Measurements from ENCODE around the gene PRKN. TPM values are rescaled to one million over a fixed set of nuclear protein-coding genes. Genes with fewer than 3 reads are reported as not detected.

The PRKN gene
- total and polyA plus RNA-seq, 9 of the 15 experiments (the other 6 are each of a cell fraction or from before 2014, with no cell fraction given), result 0.03 to 0.96 (median 0.15) TPM; not detected in 2

DNA sequence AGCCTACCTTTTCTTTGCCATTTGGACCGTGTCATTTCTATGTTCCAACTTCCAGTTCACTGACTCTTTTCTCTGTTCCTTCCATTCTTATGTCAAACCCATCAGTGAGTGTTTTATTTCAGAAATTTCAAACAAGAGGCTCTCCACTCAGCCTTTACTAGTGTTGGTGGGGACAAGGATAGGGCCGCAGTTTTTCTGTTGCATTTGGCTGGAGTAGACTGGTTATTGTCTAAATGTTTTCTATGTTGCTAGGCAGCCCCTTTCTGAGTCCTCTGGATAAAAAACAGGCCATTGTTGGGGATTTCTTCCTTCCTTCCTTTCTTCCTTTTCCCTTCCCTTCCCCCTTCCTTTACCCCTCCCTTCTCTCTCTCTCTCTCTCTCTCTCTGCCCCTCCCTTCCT lies 288.6 kb downstream of the PRKN start:
- BruUV-seq (replicated peaks), result no TSS peak
- in situ Hi-C loops (cut with MboI), result no loop called here
- 0% methylated on average over 2 of the region's 2 CpGs for WGBS (ENCODE audit: insufficient coverage, low coverage, missing lambda C conversion rate)
- H3K4me1 ChIP-seq (replicated peaks in 1 of 2; ENCODE audit: control insufficient read depth in 2 of 2, insufficient read depth in 2 of 2, low read length in 2 of 2), result no peaks in the 10 kb centered on the region
- DNase-seq (ENCODE audit: extremely low read depth in 1 of 4, low spot score in 3 of 4), result no peak
- H3K36me3 ChIP-seq (ENCODE audit: control insufficient read depth, insufficient read depth, low read length), result no peaks in the 10 kb centered on the region
- H3K4me3 ChIP-seq, result no peak overlapping the region
- no peaks in the 10 kb centered on the region for H3K79me2 ChIP-seq (ENCODE audit: control insufficient read depth, insufficient read depth, low read length)
- no peaks in the 10 kb centered on the region for H3K9me3 ChIP-seq (replicated peaks; ENCODE audit: control insufficient read depth, insufficient read depth, low read depth, low read length)
- no peak overlapping the region for H3K9ac ChIP-seq (ENCODE audit: insufficient read depth in 1 of 2, low read depth in 2 of 2, low read length in 2 of 2)
- H3K9me1 ChIP-seq (ENCODE audit: control insufficient read depth, insufficient read depth, low read length), result no peaks in the 10 kb centered on the region
- ChIA-PET CTCF (ENCODE audit: low intra/inter-chr PET ratio) (no interaction called here), POLR2A (no interaction called here)
- no peaks in the 10 kb centered on the region for H4K20me1 ChIP-seq (replicated peaks; ENCODE audit: control insufficient read depth, insufficient read depth, low read length)
- no peaks in the 10 kb centered on the region for H3K27me3 ChIP-seq (ENCODE audit: control insufficient read depth in 2 of 2, insufficient read depth in 2 of 2, low read length in 2 of 2)
- intact Hi-C loops (cut with micrococcal nuclease), result no loop called here
- H3K27ac ChIP-seq (ENCODE audit: extremely low read depth, low read depth, low read length), result no peak overlapping the region
- H2AFZ ChIP-seq (ENCODE audit: low read depth, low read length), result no peak overlapping the region
- H3K4me2 ChIP-seq (ENCODE audit: insufficient read depth, low read length), result no peak overlapping the region
- FAIRE-seq, result no peak
- no peak for ATAC-seq
- TF ChIP-seq PTTG1 (tag; IDR thresholded peaks at IDR 0.05; ENCODE audit: low read depth), result no peak
- TF ChIP-seq DACH1 (IDR thresholded peaks at IDR 0.05; ENCODE audit: partially characterized antibody), result no peak
- no peak for TF ChIP-seq CHD4 (IDR thresholded peaks at IDR 0.05; ENCODE audit: insufficient read depth, insufficient replicate concordance, low read depth, low read length, poor library complexity, severe bottlenecking)
- TF ChIP-seq, protein P1, sequence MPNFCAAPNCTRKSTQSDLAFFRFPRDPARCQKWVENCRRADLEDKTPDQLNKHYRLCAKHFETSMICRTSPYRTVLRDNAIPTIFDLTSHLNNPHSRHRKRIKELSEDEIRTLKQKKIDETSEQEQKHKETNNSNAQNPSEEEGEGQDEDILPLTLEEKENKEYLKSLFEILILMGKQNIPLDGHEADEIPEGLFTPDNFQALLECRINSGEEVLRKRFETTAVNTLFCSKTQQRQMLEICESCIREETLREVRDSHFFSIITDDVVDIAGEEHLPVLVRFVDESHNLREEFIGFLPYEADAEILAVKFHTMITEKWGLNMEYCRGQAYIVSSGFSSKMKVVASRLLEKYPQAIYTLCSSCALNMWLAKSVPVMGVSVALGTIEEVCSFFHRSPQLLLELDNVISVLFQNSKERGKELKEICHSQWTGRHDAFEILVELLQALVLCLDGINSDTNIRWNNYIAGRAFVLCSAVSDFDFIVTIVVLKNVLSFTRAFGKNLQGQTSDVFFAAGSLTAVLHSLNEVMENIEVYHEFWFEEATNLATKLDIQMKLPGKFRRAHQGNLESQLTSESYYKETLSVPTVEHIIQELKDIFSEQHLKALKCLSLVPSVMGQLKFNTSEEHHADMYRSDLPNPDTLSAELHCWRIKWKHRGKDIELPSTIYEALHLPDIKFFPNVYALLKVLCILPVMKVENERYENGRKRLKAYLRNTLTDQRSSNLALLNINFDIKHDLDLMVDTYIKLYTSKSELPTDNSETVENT (CRISPR knock-in tag; IDR thresholded peaks at IDR 0.05), result no peak
- no peak for TF ChIP-seq SIRT6 (IDR thresholded peaks at IDR 0.05; ENCODE audit: low read depth, low read length)
- TF ChIP-seq, protein P2, sequence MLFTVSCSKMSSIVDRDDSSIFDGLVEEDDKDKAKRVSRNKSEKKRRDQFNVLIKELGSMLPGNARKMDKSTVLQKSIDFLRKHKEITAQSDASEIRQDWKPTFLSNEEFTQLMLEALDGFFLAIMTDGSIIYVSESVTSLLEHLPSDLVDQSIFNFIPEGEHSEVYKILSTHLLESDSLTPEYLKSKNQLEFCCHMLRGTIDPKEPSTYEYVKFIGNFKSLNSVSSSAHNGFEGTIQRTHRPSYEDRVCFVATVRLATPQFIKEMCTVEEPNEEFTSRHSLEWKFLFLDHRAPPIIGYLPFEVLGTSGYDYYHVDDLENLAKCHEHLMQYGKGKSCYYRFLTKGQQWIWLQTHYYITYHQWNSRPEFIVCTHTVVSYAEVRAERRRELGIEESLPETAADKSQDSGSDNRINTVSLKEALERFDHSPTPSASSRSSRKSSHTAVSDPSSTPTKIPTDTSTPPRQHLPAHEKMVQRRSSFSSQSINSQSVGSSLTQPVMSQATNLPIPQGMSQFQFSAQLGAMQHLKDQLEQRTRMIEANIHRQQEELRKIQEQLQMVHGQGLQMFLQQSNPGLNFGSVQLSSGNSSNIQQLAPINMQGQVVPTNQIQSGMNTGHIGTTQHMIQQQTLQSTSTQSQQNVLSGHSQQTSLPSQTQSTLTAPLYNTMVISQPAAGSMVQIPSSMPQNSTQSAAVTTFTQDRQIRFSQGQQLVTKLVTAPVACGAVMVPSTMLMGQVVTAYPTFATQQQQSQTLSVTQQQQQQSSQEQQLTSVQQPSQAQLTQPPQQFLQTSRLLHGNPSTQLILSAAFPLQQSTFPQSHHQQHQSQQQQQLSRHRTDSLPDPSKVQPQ (CRISPR knock-in tag; IDR thresholded peaks at IDR 0.05; ENCODE audit: borderline replicate concordance), result no peak
- TF ChIP-seq CBX3 (IDR thresholded peaks at IDR 0.05; ENCODE audit: borderline replicate concordance in 1 of 2, low read length in 2 of 2), result no peak
- no peak for TF ChIP-seq EGR1 (conservative IDR thresholded peaks at IDR 0.05)
- TF ChIP-seq TAF9B (IDR thresholded peaks at IDR 0.05; ENCODE audit: partially characterized antibody), result no peak
- no peak for TF ChIP-seq NR2C2 (CRISPR knock-in tag; IDR thresholded peaks at IDR 0.05)
- no peak for TF ChIP-seq NR2C2 (tag; IDR thresholded peaks at IDR 0.05)
- TF ChIP-seq U2AF1 (optimal IDR thresholded peaks at IDR 0.05; ENCODE audit: low read depth, low read length), result no peak
- TF ChIP-seq, protein P3, sequence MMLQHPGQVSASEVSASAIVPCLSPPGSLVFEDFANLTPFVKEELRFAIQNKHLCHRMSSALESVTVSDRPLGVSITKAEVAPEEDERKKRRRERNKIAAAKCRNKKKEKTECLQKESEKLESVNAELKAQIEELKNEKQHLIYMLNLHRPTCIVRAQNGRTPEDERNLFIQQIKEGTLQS (IDR thresholded peaks at IDR 0.05), result no peak
- TF ChIP-seq, protein P3 (CRISPR knock-in tag; conservative IDR thresholded peaks at IDR 0.05), result no peak
- no peak for TF ChIP-seq SMARCE1 (IDR thresholded peaks at IDR 0.05)
- TF ChIP-seq SNIP1 (IDR thresholded peaks at IDR 0.05; ENCODE audit: low read depth), result no peak
- TF ChIP-seq SP1 (CRISPR knock-in tag; IDR thresholded peaks at IDR 0.05), result no peak
- TF ChIP-seq KLF10 (CRISPR knock-in tag; IDR thresholded peaks at IDR 0.05), result no peak
- no peak for TF ChIP-seq PPARD (CRISPR knock-in tag; IDR thresholded peaks at IDR 0.05)
- TF ChIP-seq HDAC8 (tag; IDR thresholded peaks at IDR 0.05), result no peak
